GM12878 (cell line): ENCODE data around the gene ANO3.

Experiments
- BHLHE40 ChIP-seq, 2 experiments: fragments of 450-650 bp in 1 of 2; IDR thresholded peaks; 2 replicates each; pipeline ENCODE4 v1.6.1; 2011 to 2017; ENCODE audit warnings: low read depth in 2 of 2, borderline replicate concordance in 1 of 2, improper control_type of control experiment in 1 of 2, low read length in 1 of 2, mild to moderate bottlenecking in 1 of 2
- BMI1 ChIP-seq: fragments of 450-650 bp; IDR thresholded peaks from 2 replicates; pipeline ENCODE4 v1.6.1; 2016; ENCODE audit warnings: mild to moderate bottlenecking, moderate library complexity, borderline replicate concordance
- CREB1 ChIP-seq: IDR thresholded peaks from 2 replicates; pipeline ENCODE4 v1.6.1; 2012; ENCODE audit warnings: low read depth, mild to moderate bottlenecking, inconsistent platforms
- EP300 ChIP-seq, 2 experiments: fragments of 150-350 bp in 1 of 2; IDR thresholded peaks; 2 replicates each; pipeline ENCODE4 v1.6.1; 2011 to 2012; ENCODE audit warnings: low read depth in 2 of 2, low read length in 2 of 2, borderline replicate concordance in 1 of 2, improper control_type of control experiment in 1 of 2, inconsistent platforms in 1 of 2; ENCODE audit not compliant: control insufficient read depth in 1 of 2
- JUNB ChIP-seq: IDR thresholded peaks from 2 replicates; pipeline ENCODE4 v1.6.1; 2016; ENCODE audit warnings: antibody characterized with exemption, mild to moderate bottlenecking
- JUND ChIP-seq: IDR thresholded peaks from 2 replicates; pipeline ENCODE4 v1.6.1; 2012; ENCODE audit warnings: low read depth, mild to moderate bottlenecking, low read length, improper control_type of control experiment, moderate library complexity
- SREBF2 ChIP-seq: IDR thresholded peaks from 2 replicates; pipeline ENCODE4 v1.6.1; 2012; ENCODE audit warnings: mild to moderate bottlenecking, low read length
- TBL1XR1 ChIP-seq: IDR thresholded peaks from 2 replicates; pipeline ENCODE4 v1.6.1; 2012; ENCODE audit warnings: low read depth, low read length, improper control_type of control experiment
- TF ChIP-seq, protein P1 (sequence below), 3 experiments: IDR thresholded peaks in 2 of 3; conservative IDR thresholded peaks in 1 of 3; 2 replicates each; pipeline ENCODE4 v1.5.1; 2011; ENCODE audit warnings: low read depth in 3 of 3, low read length in 3 of 3, mild to moderate bottlenecking in 3 of 3, control low read depth in 2 of 3, moderate library complexity in 2 of 3, inconsistent platforms in 1 of 3, mixed read lengths in 1 of 3; ENCODE audit not compliant: control insufficient read depth in 2 of 3, insufficient read depth in 1 of 3; ENCODE audit errors: extremely low read depth in 1 of 3
- TF ChIP-seq, protein P2 (sequence below): IDR thresholded peaks from 2 replicates; pipeline ENCODE4 v1.6.1; 2011; ENCODE audit warnings: borderline replicate concordance, low read depth, mild to moderate bottlenecking, moderate library complexity, mixed read lengths, low read length; ENCODE audit not compliant: insufficient read depth; ENCODE audit errors: extremely low read length
- TF ChIP-seq, protein P3 (sequence below): IDR thresholded peaks from 2 replicates; pipeline ENCODE4 v1.6.1; 2011; ENCODE audit warnings: low read depth, low read length, improper control_type of control experiment, borderline replicate concordance
- TF ChIP-seq, protein P4 (sequence below): IDR thresholded peaks from 2 replicates; pipeline ENCODE4 v1.6.1; 2012; ENCODE audit warnings: low read depth, low read length, improper control_type of control experiment

DNA sequence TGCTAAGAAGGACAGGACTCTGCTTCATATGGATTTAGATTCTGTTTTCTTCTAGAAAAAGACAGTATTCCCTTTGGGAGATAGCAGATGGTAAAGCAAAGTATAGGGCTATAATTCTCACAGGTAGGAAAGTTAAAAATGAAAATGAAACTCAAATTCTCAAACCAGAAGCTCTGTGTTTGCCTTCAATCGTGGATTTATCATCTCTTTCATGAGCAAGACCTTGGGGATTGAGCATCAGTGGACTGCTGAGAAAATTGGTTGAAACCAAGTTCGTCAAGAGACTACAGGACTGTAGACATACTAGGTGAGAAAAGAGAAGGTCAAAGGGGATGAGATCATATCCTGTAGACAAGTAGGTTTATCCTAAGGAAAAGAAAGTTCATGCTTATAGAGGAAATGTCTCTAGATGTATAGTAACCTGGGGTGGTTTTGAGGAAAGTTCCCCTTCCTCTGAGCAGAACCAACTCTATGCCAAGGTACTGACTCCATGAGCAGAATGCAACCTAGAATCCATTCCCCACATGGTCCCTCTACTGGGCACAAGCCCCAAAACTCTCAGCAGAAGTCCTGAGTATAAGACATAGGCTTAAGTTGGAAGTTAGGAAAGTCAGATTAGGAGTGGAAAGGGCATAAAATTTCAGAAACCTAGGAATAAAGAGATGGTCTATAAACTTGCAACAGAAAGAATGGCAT, 343.5 kb downstream of the ANO3 start:
- no peak for TF ChIP-seq BHLHE40 (IDR thresholded peaks at IDR 0.05; ENCODE audit: borderline replicate concordance in 1 of 2, low read depth in 2 of 2, low read length in 1 of 2)
- TF ChIP-seq, protein P1, sequence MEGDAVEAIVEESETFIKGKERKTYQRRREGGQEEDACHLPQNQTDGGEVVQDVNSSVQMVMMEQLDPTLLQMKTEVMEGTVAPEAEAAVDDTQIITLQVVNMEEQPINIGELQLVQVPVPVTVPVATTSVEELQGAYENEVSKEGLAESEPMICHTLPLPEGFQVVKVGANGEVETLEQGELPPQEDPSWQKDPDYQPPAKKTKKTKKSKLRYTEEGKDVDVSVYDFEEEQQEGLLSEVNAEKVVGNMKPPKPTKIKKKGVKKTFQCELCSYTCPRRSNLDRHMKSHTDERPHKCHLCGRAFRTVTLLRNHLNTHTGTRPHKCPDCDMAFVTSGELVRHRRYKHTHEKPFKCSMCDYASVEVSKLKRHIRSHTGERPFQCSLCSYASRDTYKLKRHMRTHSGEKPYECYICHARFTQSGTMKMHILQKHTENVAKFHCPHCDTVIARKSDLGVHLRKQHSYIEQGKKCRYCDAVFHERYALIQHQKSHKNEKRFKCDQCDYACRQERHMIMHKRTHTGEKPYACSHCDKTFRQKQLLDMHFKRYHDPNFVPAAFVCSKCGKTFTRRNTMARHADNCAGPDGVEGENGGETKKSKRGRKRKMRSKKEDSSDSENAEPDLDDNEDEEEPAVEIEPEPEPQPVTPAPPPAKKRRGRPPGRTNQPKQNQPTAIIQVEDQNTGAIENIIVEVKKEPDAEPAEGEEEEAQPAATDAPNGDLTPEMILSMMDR (IDR thresholded peaks at IDR 0.05 in 2 of 3, conservative IDR thresholded peaks at IDR 0.05 in 1 of 3; ENCODE audit: control insufficient read depth in 2 of 3, extremely low read depth in 1 of 3, insufficient read depth in 1 of 3, low read depth in 3 of 3, low read length in 3 of 3) = no peak
- TF ChIP-seq, protein P2, sequence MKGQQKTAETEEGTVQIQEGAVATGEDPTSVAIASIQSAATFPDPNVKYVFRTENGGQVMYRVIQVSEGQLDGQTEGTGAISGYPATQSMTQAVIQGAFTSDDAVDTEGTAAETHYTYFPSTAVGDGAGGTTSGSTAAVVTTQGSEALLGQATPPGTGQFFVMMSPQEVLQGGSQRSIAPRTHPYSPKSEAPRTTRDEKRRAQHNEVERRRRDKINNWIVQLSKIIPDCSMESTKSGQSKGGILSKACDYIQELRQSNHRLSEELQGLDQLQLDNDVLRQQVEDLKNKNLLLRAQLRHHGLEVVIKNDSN = no peak
- TF ChIP-seq TBL1XR1 = no peak
- TF ChIP-seq EP300 (IDR thresholded peaks at IDR 0.05; ENCODE audit: borderline replicate concordance in 1 of 2, control insufficient read depth in 1 of 2, low read depth in 2 of 2, low read length in 2 of 2) = no peak
- TF ChIP-seq JUND = no peak
- TF ChIP-seq CREB1 = no peak
- TF ChIP-seq, protein P3, sequence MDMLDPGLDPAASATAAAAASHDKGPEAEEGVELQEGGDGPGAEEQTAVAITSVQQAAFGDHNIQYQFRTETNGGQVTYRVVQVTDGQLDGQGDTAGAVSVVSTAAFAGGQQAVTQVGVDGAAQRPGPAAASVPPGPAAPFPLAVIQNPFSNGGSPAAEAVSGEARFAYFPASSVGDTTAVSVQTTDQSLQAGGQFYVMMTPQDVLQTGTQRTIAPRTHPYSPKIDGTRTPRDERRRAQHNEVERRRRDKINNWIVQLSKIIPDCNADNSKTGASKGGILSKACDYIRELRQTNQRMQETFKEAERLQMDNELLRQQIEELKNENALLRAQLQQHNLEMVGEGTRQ = no peak
- TF ChIP-seq SREBF2 = no peak
- TF ChIP-seq BMI1 = no peak
- TF ChIP-seq JUNB = no peak
- TF ChIP-seq, protein P4, sequence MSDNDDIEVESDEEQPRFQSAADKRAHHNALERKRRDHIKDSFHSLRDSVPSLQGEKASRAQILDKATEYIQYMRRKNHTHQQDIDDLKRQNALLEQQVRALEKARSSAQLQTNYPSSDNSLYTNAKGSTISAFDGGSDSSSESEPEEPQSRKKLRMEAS = no peak
